ENCODE results near the gene ILKAP.

DNA sequence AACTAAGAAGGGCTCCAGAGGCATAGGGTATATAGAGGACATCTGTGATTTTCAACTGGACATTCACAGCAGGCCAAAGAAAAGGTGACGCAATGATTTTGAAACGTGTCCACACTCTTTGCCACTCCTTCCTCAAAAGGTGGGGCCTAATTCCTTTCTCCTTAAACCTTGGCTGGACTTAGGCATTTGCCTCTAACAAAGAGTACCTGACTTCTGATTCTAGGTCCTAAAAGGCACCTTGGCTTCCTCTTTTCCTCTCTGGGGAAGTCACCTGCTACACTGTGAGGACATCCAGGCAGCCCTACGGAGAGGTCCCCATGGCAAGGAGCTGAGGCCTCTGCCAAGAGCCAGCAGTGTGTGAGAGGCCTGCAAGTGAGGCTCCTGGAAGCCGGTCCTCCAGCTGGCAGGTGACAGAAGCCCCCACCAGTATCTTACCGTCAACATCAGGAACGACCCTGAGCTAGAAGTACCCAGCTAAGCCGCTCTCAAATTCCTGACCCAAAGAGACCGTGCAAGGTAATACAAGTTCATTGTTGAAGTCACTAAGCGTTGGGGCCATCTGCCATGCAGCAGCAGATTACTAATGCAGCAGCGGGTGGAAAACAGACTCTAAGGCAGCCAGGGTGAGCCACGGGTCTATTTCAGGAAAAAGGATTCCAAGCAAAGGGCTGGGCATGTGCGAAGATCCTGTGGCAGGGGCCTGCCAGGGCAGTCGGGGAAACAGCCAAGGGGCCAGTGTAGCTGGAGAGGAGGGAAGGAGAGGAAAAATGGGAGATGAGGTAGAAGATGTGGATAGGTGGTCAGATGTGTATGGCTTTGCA, 43.7 kb upstream of the ILKAP start:
- TF ChIP-seq, protein P1, sequence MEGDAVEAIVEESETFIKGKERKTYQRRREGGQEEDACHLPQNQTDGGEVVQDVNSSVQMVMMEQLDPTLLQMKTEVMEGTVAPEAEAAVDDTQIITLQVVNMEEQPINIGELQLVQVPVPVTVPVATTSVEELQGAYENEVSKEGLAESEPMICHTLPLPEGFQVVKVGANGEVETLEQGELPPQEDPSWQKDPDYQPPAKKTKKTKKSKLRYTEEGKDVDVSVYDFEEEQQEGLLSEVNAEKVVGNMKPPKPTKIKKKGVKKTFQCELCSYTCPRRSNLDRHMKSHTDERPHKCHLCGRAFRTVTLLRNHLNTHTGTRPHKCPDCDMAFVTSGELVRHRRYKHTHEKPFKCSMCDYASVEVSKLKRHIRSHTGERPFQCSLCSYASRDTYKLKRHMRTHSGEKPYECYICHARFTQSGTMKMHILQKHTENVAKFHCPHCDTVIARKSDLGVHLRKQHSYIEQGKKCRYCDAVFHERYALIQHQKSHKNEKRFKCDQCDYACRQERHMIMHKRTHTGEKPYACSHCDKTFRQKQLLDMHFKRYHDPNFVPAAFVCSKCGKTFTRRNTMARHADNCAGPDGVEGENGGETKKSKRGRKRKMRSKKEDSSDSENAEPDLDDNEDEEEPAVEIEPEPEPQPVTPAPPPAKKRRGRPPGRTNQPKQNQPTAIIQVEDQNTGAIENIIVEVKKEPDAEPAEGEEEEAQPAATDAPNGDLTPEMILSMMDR (IDR thresholded peaks at IDR 0.05), result no peak
- no peak for TF ChIP-seq POLR2A (IDR thresholded peaks at IDR 0.05)
